ENCODE measurements around the gene TTYH3.
"Not testable (repeated sequence)": the region's sequence is repeated elsewhere in the genome, so short reads cannot be mapped to it uniquely, and the experiment has no call there.

The TTYH3 gene

GRCh38 chr7:2631946-2632732 is at the start of gene TTYH3:
Gene TTYH3 (plus strand): TSS chr7:2631986. CDS start chr7:2632156, 170 bp downstream.
- DNase-seq, result no peak

- no peak for DNase-seq
These were observed 49.6 kb upstream of the TTYH3 start for GRCh38 chr7:2582006-2582735.

GRCh38 chr7:2583798-2584580 is 47.8 kb upstream of the TTYH3 start:
- DNase-seq, result no peak

GRCh38 chr7:2585446-2585845 is 46.3 kb upstream of the TTYH3 start:
- no peak for DNase-seq

- no peak for DNase-seq
These were observed 45.3 kb upstream of the TTYH3 start for GRCh38 chr7:2586326-2587020.

- DNase-seq, result no peak
These were observed 44.7 kb upstream of the TTYH3 start for GRCh38 chr7:2587134-2587533.

- DNase-seq, result no peak
These were observed 44.0 kb upstream of the TTYH3 start for GRCh38 chr7:2587778-2588177.

GRCh38 chr7:2589341-2589740 is 42.4 kb upstream of the TTYH3 start:
- no peak for DNase-seq

- not testable (repeated sequence) for DNase-seq
These were observed 41.8 kb upstream of the TTYH3 start for GRCh38 chr7:2589941-2590340.

- DNase-seq, result no peak
These were observed 39.4 kb upstream of the TTYH3 start for GRCh38 chr7:2592375-2592865.

GRCh38 chr7:2593036-2593727 is 38.6 kb upstream of the TTYH3 start:
- DNase-seq, result no peak

GRCh38 chr7:2594599-2594998 is 37.2 kb upstream of the TTYH3 start:
- no peak for DNase-seq

- no peak for DNase-seq
These were observed 36.4 kb upstream of the TTYH3 start for GRCh38 chr7:2595258-2595860.

GRCh38 chr7:2596464-2597272 is 35.1 kb upstream of the TTYH3 start:
- DNase-seq, result no peak

GRCh38 chr7:2597273-2597640 is 34.5 kb upstream of the TTYH3 start:
- DNase-seq, result no peak

GRCh38 chr7:2598154-2598823 is 33.5 kb upstream of the TTYH3 start:
- DNase-seq, result no peak

GRCh38 chr7:2601065-2601464 is 30.7 kb upstream of the TTYH3 start:
- no peak for DNase-seq

- no peak for DNase-seq
These were observed 29.9 kb upstream of the TTYH3 start for GRCh38 chr7:2601907-2602306.

GRCh38 chr7:2602406-2603043 is 29.3 kb upstream of the TTYH3 start:
- DNase-seq, result no peak
